Natural killer cell (primary cell): ENCODE measurements around the gene PDHX. TPM values are rescaled to one million over a fixed set of nuclear protein-coding genes. Genes with fewer than 3 reads are reported as not detected.

ENCODE experiments used
- ATAC-seq, 3 donors: fragments of 150-1000 bp in 2 of 3; fragments of 200-7000 bp in 1 of 3; cut with Tn5 transposase; 1 replicate in 1 of 3; 2 replicates in 2 of 3; pipeline ENCODE4 v1.10.0; 2021; ENCODE audit warnings: mild to moderate bottlenecking in 2 of 3, moderate library complexity in 2 of 3
- DNase-seq, 2 donors: peaks; one replicate each; pipeline versions ENCODE4 v3.0.0 to v3.0.0-alpha.2; 2013 to 2021; ENCODE audit warnings: mixed read lengths in 1 of 2
- H3K27ac ChIP-seq: one replicate; pipeline ENCODE4 v1.5.1; 2013; ENCODE audit warnings: mild to moderate bottlenecking, low read length
- H3K27me3 ChIP-seq: one replicate; pipeline ENCODE4 v1.6.1; 2013; ENCODE audit warnings: low read length; ENCODE audit not compliant: control insufficient read depth, insufficient read depth
- H3K36me3 ChIP-seq: one replicate; pipeline ENCODE4 v1.6.1; 2013; ENCODE audit warnings: low read length; ENCODE audit not compliant: control insufficient read depth, insufficient read depth
- H3K4me1 ChIP-seq: one replicate; pipeline ENCODE4 v1.6.1; 2013; ENCODE audit warnings: low read length; ENCODE audit not compliant: control insufficient read depth, insufficient read depth
- H3K4me3 ChIP-seq: one replicate; pipeline ENCODE4 v1.5.1; 2013; ENCODE audit warnings: low read length
- H3K9me3 ChIP-seq: one replicate; pipeline ENCODE4 v1.6.1; 2013; ENCODE audit warnings: low read length; ENCODE audit not compliant: control insufficient read depth, insufficient read depth
- H3K27ac Mint-ChIP-seq, 2 donors: one replicate each; pipeline ENCODE4 v1.8.0; 2022; ENCODE audit warnings: mild to moderate bottlenecking in 2 of 2, mixed read lengths in 2 of 2, moderate library complexity in 1 of 2
- H3K27me3 Mint-ChIP-seq, 2 donors: one replicate each; pipeline ENCODE4 v1.8.0; 2022; ENCODE audit warnings: low read depth in 2 of 2, mixed read lengths in 2 of 2
- H3K36me3 Mint-ChIP-seq: one replicate; pipeline ENCODE4 v1.8.0; 2022; ENCODE audit warnings: mixed read lengths
- H3K4me1 Mint-ChIP-seq, 2 donors: one replicate each; pipeline ENCODE4 v1.8.0; 2022; ENCODE audit warnings: mixed read lengths in 2 of 2
- H3K4me3 Mint-ChIP-seq: one replicate; pipeline ENCODE4 v1.8.0; 2022; ENCODE audit warnings: mild to moderate bottlenecking, moderate library complexity, mixed read lengths
- H3K9me3 Mint-ChIP-seq, 2 donors: one replicate each; pipeline ENCODE4 v1.8.0; 2022; ENCODE audit warnings: mixed read lengths in 2 of 2
- CTCF ChIP-seq: fragments of 200-600 bp; IDR thresholded peaks from one replicate; pipeline ENCODE4 v1.8.0; 2022; ENCODE audit warnings: antibody characterized with exemption
- WGBS: methylation state at CpG from one replicate; pipeline ENCODE4 v1.1.7; 2013; ENCODE audit warnings: missing lambda C conversion rate; ENCODE audit not compliant: insufficient coverage; 5-methylcytosine and 5-hydroxymethylcytosine counted together
- intact Hi-C: fragments of 100-400 bp; cut with micrococcal nuclease; formaldehyde crosslinking; loops from one replicate; pipeline ENCODE4 v1.14.2; 2022
- total RNA-seq, 4 donors: library from RNA; stranded (reverse); fragments of 120-200 nt in 1 of 4; gene quantifications; one replicate each; pipeline versions ENCODE4 v1.2.3 to v1.2.4, GENCODE V29; 2013 to 2022

PDHX gene
- total RNA-seq, 3 donors from 2014 or later (not counting 1 experiment from before 2014, with no cell fraction given): 18.3 to 27.1 (median 20.9) TPM

GRCh38 chr11:34999453-34999852, 83.0 kb downstream of the PDHX start:
- H3K27ac Mint-ChIP-seq: no peak overlapping the region
- no peaks in the 10 kb centered on the region for H3K36me3 Mint-ChIP-seq
- H3K27me3 ChIP-seq: no peaks in the 10 kb centered on the region
- no peak overlapping the region for H3K27ac ChIP-seq
- H3K4me1 Mint-ChIP-seq: peaks cover 6 to 7% of the 10 kb centered on the region in 2 donors
- no peak for TF ChIP-seq CTCF
- H3K9me3 ChIP-seq: no peaks in the 10 kb centered on the region
- DNase-seq: peak in 1 of 2 donors; percentile 14
- H3K9me3 Mint-ChIP-seq: no peaks in the 10 kb centered on the region
- intact Hi-C loops: loop anchor here (2.0 to 5.0 kb wide), 6 partner anchors 48 to 393 kb away; no protein-coding TSS in a partner anchor
- H3K4me3 Mint-ChIP-seq: no peak overlapping the region
- WGBS: 84% methylated on average over 3 of the region's 4 CpGs
- no peak overlapping the region for H3K4me3 ChIP-seq
- H3K36me3 ChIP-seq: no peaks in the 10 kb centered on the region
- H3K4me1 ChIP-seq: no peaks in the 10 kb centered on the region
- H3K27me3 Mint-ChIP-seq: no peaks in the 10 kb centered on the region
- no peak for ATAC-seq

GRCh38 chr11:35003186-35003585, 86.8 kb downstream of the PDHX start:
- no peaks in the 10 kb centered on the region for H3K27me3 ChIP-seq
- no peak overlapping the region for H3K4me3 ChIP-seq
- ATAC-seq: no peak
- Mint-ChIP-seq H3K9me3 (no peaks in the 10 kb centered on the region), H3K27ac (no peak overlapping the region), H3K27me3 (no peaks in the 10 kb centered on the region), H3K4me3 (no peak overlapping the region), H3K36me3 (no peaks in the 10 kb centered on the region), H3K4me1 (peaks cover 6% of the 10 kb centered on the region in 2 donors)
- H3K4me1 ChIP-seq: no peaks in the 10 kb centered on the region
- no peak for TF ChIP-seq CTCF
- intact Hi-C loops: no loop called here
- DNase-seq: no peak
- H3K36me3 ChIP-seq: no peaks in the 10 kb centered on the region
- H3K27ac ChIP-seq: no peak overlapping the region
- H3K9me3 ChIP-seq: no peaks in the 10 kb centered on the region
- 0% methylated on average over 1 of the region's 1 CpG for WGBS

- Mint-ChIP-seq H3K36me3 (no peaks in the 10 kb centered on the region), H3K27me3 (no peaks in the 10 kb centered on the region), H3K4me3 (no peak overlapping the region), H3K9me3 (no peaks in the 10 kb centered on the region), H3K4me1 (peaks cover 4 to 5% of the 10 kb centered on the region in 2 donors), H3K27ac (no peak overlapping the region)
- no peak for TF ChIP-seq CTCF
- Histone ChIP-seq H3K9me3 (no peaks in the 10 kb centered on the region), H3K4me1 (no peaks in the 10 kb centered on the region), H3K27me3 (no peaks in the 10 kb centered on the region), H3K4me3 (no peak overlapping the region), H3K36me3 (no peaks in the 10 kb centered on the region), H3K27ac (no peak overlapping the region)
- ATAC-seq (no peak), DNase-seq (no peak)
- no CpG with 5 or more reads among the region's 3 CpGs for WGBS
- intact Hi-C loops: no loop called here
Measured at GRCh38 chr11:35003658-35004057, 87.2 kb downstream of the PDHX start.

- no peaks in the 10 kb centered on the region for H3K9me3 Mint-ChIP-seq
- no peak overlapping the region for H3K27ac ChIP-seq
- H3K27me3 ChIP-seq: no peaks in the 10 kb centered on the region
- H3K9me3 ChIP-seq: no peaks in the 10 kb centered on the region
- H3K36me3 ChIP-seq: no peaks in the 10 kb centered on the region
- no peak overlapping the region for H3K27ac Mint-ChIP-seq
- H3K27me3 Mint-ChIP-seq: no peaks in the 10 kb centered on the region
- H3K4me3 Mint-ChIP-seq: no peak overlapping the region
- H3K36me3 Mint-ChIP-seq: no peaks in the 10 kb centered on the region
- WGBS: 100% methylated on average over 2 of the region's 4 CpGs
- no peak for ATAC-seq
- intact Hi-C loops: no loop called here
- H3K4me1 ChIP-seq: no peaks in the 10 kb centered on the region
- H3K4me3 ChIP-seq: no peak overlapping the region
- TF ChIP-seq CTCF: no peak
- no peak for DNase-seq
- peaks cover 4 to 5% of the 10 kb centered on the region in 2 donors for H3K4me1 Mint-ChIP-seq
Measured at GRCh38 chr11:35005141-35005780, 88.8 kb downstream of the PDHX start.
